ENCODE results near the gene LIMD2.

GRCh38 chr17:63703029-63703428 lies 3.1 kb upstream of the LIMD2 start:
- TF ChIP-seq, protein P1, sequence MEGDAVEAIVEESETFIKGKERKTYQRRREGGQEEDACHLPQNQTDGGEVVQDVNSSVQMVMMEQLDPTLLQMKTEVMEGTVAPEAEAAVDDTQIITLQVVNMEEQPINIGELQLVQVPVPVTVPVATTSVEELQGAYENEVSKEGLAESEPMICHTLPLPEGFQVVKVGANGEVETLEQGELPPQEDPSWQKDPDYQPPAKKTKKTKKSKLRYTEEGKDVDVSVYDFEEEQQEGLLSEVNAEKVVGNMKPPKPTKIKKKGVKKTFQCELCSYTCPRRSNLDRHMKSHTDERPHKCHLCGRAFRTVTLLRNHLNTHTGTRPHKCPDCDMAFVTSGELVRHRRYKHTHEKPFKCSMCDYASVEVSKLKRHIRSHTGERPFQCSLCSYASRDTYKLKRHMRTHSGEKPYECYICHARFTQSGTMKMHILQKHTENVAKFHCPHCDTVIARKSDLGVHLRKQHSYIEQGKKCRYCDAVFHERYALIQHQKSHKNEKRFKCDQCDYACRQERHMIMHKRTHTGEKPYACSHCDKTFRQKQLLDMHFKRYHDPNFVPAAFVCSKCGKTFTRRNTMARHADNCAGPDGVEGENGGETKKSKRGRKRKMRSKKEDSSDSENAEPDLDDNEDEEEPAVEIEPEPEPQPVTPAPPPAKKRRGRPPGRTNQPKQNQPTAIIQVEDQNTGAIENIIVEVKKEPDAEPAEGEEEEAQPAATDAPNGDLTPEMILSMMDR (IDR thresholded peaks at IDR 0.05): no peak
- TF ChIP-seq POLR2A (IDR thresholded peaks at IDR 0.05): no peak
